SK-N-MC (cell line): ENCODE results near the gene GET3.

Source experiments
- DNase-seq: peaks from one replicate; pipeline ENCODE4 v3.0.0-alpha.2; 2011; ENCODE audit warnings: low read depth, low spot score
- H3K27ac ChIP-seq: fragments of 200-600 bp; sonication (generic); 2 replicates; pipeline ENCODE4 v1.5.1; 2016; ENCODE audit warnings: mixed run types
- H3K36me3 ChIP-seq: fragments of 200-600 bp; sonication (generic); 2 replicates; pipeline ENCODE4 v1.6.1; 2017; ENCODE audit warnings: antibody characterized with exemption, low read length, mixed read lengths; ENCODE audit not compliant: insufficient read depth
- H3K4me3 ChIP-seq: fragments of 200-600 bp; sonication (generic); 2 replicates; pipeline ENCODE4 v1.5.1; 2016
- H3K9ac ChIP-seq: fragments of 200-600 bp; sonication (generic); 2 replicates; pipeline ENCODE4 v1.8.0; 2017; ENCODE audit warnings: mixed run types, mixed read lengths; ENCODE audit not compliant: insufficient read length
- H3K9me3 ChIP-seq: fragments of 200-600 bp; sonication (generic); 2 replicates; pipeline ENCODE4 v1.6.1; 2017; ENCODE audit warnings: low read depth, mild to moderate bottlenecking, antibody characterized with exemption, low read length, moderate library complexity, mixed read lengths
- EZH2 ChIP-seq: fragments of 200-600 bp; sonication (generic); IDR thresholded peaks from one replicate; pipeline ENCODE4 v1.6.1; 2017; ENCODE audit warnings: antibody characterized with exemption
- FOXP2 ChIP-seq: optimal IDR thresholded peaks from 2 replicates; pipeline ENCODE3; 2011; ENCODE audit warnings: mild to moderate bottlenecking, moderate library complexity; ENCODE audit not compliant: insufficient read depth; ENCODE audit errors: extremely low read length, control extremely low read depth
- POLR2AphosphoS5 ChIP-seq: IDR thresholded peaks from 2 replicates; pipeline ENCODE4 v1.6.1; 2012; ENCODE audit warnings: mild to moderate bottlenecking, low read depth, low read length, borderline replicate concordance

GET3 gene

DNA sequence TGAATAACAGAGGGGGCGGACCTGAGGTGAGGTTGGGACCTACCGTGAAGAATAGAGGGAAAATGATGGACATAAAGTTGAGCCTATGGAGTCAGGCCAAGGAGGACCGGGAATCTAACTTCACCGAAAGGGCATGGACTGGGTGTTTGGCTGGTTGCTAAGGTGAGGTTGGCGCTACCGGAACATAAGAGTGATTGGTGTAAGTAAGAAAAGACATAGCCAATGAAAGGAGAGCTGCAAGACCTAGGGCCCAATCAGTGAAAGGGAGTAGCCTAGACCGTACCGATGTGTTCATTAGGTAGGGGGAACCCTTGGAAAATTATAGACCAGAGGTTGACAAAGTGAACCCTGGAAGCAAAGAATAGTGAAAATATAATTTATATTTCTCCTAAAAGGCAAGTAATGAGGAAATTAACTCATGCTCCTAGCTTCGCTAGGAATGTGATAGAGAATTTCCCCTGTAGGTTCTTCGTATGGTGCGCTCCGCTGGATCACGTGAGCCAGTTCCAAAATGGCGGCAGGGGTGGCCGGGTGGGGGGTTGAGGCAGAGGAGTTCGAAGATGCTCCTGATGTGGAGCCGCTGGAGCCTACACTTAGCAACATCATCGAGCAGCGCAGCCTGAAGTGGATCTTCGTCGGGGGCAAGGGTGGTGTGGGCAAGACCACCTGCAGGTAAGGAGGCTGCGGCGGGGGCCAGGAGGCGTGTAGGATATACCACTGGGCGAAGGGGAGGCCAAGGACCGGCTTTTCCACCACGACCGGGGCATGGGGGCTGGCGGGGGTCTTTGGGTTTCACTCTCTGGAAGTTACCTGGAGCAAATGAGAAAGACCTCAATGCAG is at the start of gene GET3:
GET3 (plus strand) TSS at position 503 of the 840 bp plus-strand sequence; CDS start at position 512, 9 bp downstream.
- Histone ChIP-seq H3K27ac (peak within 1 kb of the TSS; percentile 99), H3K9ac (peak within 1 kb of the TSS; percentile 97), H3K4me3 (peak within 1 kb of the TSS; percentile 94), H3K9me3 (no peaks in the 10 kb centered on the region), H3K36me3 (peaks cover 21% of the 10 kb centered on the region)
- peak; percentile 98 for DNase-seq
- TF ChIP-seq FOXP2 (no peak), POLR2AphosphoS5 (peak; percentile 82), EZH2 (no peak)

DNA sequence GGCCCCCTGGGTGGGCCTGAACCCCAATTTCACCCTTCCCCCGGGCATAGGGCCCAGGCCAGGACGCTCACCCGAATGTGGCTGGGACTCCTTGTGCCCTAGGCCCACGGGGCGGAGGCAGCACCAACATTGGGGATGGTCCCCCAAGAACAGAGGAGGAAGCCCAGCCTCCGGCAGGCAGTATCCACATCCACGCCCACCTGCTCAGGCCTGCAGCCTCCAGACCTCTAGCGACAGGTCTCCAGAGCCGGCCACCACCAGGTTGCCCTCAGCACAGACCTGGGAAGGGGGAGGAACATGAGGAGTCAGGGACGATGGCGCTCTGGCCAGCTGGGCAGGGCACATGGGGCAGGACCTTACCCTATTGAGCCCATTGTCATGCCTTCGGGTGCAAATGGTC is 48.3 kb upstream of the GET3 start:
- H3K9ac ChIP-seq, result no peak overlapping the region
- H3K9me3 ChIP-seq, result no peaks in the 10 kb centered on the region
- TF ChIP-seq FOXP2 (no peak), POLR2AphosphoS5 (no peak), EZH2 (no peak)
- no peaks in the 10 kb centered on the region for H3K36me3 ChIP-seq
- H3K27ac ChIP-seq, result no peak overlapping the region
- H3K4me3 ChIP-seq, result no peak overlapping the region
- DNase-seq, result no peak

DNA sequence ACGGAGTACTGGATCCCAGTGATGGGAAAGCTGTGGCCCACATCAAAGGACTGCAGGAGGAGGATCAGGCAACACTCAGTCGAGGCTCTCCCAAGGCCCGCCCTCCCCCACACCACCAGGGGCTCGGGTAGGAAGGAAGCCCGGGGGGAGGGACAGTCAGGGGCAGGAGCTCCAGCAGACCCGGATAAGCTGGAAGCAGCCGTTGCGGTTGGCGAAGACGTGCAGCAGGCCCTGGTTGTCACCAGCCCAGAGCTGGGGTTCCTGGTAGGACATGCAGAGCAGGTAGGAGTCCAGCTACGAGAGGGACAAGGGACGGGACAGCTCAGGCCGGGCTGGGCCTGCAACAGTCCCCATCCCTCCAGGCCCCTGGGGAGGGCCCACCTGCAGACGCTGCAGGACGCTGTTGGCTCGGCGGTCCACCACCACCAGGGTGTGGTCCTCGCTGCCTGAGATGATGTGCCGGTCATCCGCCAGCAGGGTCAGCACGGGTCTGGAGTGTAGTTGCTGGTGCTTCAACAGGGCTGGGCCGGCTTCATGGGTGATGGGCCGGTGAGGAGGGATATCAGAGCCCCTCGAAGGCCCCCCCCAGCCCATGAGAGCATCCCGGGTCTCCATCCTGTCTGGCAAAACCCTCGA is 47.6 kb upstream of the GET3 start:
- no peak; the same call in 1 of the 2 replicates for TF ChIP-seq POLR2AphosphoS5
- no peak for TF ChIP-seq FOXP2
- TF ChIP-seq EZH2, result no peak
- Histone ChIP-seq H3K9ac (no peak overlapping the region), H3K4me3 (no peak overlapping the region), H3K27ac (no peak overlapping the region), H3K9me3 (no peaks in the 10 kb centered on the region), H3K36me3 (no peaks in the 10 kb centered on the region)
- no peak for DNase-seq

DNA sequence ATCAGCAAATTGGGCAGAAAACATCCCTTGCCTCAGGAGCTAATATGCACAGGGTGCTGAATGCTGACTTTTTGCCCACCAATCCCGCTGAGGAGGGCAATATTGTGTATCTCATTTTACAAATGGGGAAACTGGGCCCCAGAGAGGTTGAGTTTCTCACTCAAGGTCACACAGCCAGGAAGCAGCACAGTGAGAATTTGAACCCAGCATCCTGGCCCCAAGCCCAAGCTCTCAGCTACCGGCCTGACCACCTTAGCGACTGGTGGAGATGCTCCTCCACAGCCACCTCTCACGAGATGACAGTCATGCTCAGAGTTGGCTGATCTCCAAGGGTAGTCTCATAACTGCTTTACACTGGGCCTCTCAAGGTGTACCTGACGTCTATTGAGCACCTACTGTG is 44.3 kb upstream of the GET3 start:
- no peak for TF ChIP-seq POLR2AphosphoS5
- no peak for TF ChIP-seq FOXP2
- TF ChIP-seq EZH2, result no peak
- DNase-seq, result no peak

DNA sequence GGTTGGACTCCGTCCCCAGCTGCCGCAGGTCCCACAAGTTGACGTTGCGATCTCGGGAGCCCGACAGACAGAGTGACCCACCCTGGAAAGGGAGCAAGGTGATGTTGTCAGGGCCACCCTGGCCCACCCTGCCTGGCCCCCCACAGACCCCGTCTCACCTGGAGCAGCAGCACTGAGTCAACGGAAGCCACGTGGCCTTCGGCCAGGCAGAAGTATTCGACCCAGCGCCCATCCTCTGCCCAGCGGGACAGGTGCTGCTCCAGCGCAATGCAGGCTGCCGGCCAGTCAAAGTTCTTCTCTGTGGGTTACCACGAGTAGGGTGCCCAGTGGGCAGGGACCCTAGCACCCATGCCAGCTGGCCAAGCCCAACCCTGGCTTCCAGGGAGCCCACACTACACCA is 42.7 kb upstream of the GET3 start:
- Histone ChIP-seq H3K9me3 (no peaks in the 10 kb centered on the region), H3K4me3 (no peak overlapping the region), H3K27ac (no peak overlapping the region), H3K9ac (no peak overlapping the region), H3K36me3 (peaks cover 1% of the 10 kb centered on the region; the same call in 1 of the 2 replicates)
- no peak for TF ChIP-seq EZH2
- TF ChIP-seq FOXP2, result no peak
- TF ChIP-seq POLR2AphosphoS5, result no peak
- no peak for DNase-seq

More for the DNA sequence above, 44.3 kb upstream of the GET3 start:
- Histone ChIP-seq H3K4me3 (no peak overlapping the region), H3K9me3 (no peaks in the 10 kb centered on the region), H3K36me3 (no peaks in the 10 kb centered on the region), H3K27ac (no peak overlapping the region), H3K9ac (no peak overlapping the region)

DNA sequence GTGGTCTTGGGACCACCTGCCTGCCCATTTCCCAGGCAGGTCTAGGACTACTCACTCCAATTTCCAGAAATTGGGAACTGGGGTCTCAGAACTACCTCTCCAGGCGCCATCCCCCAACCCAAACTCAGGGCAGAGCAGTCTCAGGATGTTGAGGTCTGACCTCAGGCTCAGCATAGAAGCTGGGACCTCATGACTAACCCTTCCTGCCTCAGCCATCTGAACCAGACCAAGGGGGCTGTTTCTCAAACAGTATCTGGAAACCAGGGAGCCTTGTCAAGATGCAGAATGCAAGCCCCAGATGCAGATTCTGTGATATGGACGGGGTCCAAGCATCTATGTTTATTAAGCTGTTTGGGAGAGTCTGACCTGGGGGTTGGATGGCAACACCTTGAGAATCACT is 42.2 kb upstream of the GET3 start:
- Histone ChIP-seq H3K4me3 (peak overlapping the region; percentile 88; the same call in 1 of the 2 replicates), H3K27ac (no peak overlapping the region), H3K9ac (peak overlapping the region; percentile 85), H3K36me3 (peaks cover 5% of the 10 kb centered on the region; the same call in 1 of the 2 replicates), H3K9me3 (no peaks in the 10 kb centered on the region)
- TF ChIP-seq FOXP2 (no peak), EZH2 (no peak), POLR2AphosphoS5 (no peak)
- DNase-seq, result no peak

DNA sequence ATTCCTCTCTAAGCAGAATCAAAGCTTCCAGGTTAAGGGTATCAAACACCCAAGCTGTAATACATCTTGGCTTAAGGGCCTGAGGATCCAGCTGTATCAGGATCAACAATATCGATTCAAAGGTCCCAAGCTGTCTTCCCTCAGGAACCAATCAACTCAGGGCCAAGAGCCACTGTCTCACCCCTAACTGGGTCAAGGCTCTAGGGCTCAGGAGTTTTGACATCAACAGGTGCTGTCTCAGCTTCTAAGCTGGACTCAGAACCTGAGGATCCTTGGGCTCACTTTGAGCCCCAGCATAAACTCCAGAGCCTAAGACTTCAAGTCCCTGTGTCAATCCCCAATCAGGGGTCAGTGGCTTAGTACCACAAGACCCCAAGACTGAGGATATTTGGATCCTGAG is 41.8 kb upstream of the GET3 start:
- H3K36me3 ChIP-seq, result peaks cover 5% of the 10 kb centered on the region; the same call in 1 of the 2 replicates
- no peak for DNase-seq
- TF ChIP-seq EZH2, result no peak
- TF ChIP-seq POLR2AphosphoS5, result no peak
- TF ChIP-seq FOXP2, result no peak
- H3K4me3 ChIP-seq, result peak overlapping the region; percentile 88
- no peaks in the 10 kb centered on the region for H3K9me3 ChIP-seq
- H3K9ac ChIP-seq, result peak overlapping the region; percentile 85
- no peak overlapping the region for H3K27ac ChIP-seq

DNA sequence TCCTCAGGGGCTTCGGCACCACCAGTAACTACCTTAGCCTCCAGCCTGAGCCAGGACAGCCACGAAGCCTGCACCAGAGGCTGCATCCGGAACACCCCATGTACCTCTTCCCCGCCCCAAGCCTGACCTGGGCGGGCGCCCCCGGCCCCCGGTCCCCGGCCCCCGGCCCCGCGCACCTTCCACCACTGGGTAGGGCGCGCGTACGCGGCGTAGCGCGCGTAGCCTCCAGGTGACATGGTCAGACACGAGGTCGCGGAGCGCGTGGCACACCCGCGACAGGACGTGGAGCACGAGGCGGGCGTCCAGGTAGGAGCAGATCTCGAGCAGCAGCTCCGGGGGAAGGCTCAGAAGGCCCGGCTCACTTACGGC is 41.3 kb upstream of the GET3 start:
- H3K9me3 ChIP-seq, result no peaks in the 10 kb centered on the region
- peak overlapping the region; percentile 85 for H3K9ac ChIP-seq
- H3K36me3 ChIP-seq, result peaks cover 9% of the 10 kb centered on the region
- peak overlapping the region; percentile 88 for H3K4me3 ChIP-seq
- H3K27ac ChIP-seq, result no peak overlapping the region
- DNase-seq, result no peak
- TF ChIP-seq POLR2AphosphoS5 (no peak), FOXP2 (no peak), EZH2 (no peak)
